ENCODE data around the gene XAGE1A.
"Not testable (repeated sequence)": the region's sequence is repeated elsewhere in the genome, so short reads cannot be mapped to it uniquely, and the experiment has no call there.

DNA sequence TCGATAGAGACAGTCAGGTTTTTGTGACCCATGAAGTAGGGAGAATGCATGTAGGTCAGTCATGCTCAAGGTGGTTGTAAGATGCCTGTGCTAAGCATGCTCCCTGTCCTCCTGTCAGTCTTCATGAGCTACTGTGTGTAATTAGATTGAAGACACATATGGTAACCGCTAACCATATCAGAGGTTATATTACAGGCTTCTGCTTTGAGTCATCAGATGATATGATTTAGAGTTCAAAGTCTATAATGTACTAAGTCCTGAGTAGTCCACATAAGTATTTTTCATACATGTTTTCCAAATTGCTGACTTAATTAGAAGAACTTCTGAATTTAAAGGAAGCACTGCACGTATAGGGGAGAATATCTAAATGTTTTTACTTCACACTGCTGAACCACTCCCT is 53.2 kb downstream of the XAGE1A start:
- not testable (repeated sequence) for TF ChIP-seq POLR2A (IDR thresholded peaks at IDR 0.05)
- TF ChIP-seq, protein P1, sequence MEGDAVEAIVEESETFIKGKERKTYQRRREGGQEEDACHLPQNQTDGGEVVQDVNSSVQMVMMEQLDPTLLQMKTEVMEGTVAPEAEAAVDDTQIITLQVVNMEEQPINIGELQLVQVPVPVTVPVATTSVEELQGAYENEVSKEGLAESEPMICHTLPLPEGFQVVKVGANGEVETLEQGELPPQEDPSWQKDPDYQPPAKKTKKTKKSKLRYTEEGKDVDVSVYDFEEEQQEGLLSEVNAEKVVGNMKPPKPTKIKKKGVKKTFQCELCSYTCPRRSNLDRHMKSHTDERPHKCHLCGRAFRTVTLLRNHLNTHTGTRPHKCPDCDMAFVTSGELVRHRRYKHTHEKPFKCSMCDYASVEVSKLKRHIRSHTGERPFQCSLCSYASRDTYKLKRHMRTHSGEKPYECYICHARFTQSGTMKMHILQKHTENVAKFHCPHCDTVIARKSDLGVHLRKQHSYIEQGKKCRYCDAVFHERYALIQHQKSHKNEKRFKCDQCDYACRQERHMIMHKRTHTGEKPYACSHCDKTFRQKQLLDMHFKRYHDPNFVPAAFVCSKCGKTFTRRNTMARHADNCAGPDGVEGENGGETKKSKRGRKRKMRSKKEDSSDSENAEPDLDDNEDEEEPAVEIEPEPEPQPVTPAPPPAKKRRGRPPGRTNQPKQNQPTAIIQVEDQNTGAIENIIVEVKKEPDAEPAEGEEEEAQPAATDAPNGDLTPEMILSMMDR (IDR thresholded peaks at IDR 0.05), result not testable (repeated sequence)
